Measurements from ENCODE around the gene FOSL1.

DNA sequence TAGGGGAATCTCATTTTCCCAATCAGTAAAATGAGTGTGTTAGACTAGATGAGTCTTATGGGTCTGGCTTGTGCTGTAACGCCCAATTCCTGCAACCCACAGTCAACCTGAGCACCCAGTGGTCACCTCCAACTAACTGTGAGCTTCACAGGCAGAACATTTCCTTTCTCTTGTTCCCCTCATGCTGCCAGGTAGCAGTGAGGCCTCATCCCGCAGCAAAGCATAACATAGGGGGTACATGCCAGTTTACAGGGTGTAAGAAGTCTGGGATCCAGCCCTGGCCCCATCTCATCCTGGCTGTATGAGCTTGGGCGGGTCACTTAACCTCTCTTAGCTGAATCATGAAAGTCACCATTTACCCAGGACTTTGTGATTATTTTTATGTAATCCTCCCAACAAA lies 31.3 kb downstream of the FOSL1 start:
- TF ChIP-seq, protein P1, sequence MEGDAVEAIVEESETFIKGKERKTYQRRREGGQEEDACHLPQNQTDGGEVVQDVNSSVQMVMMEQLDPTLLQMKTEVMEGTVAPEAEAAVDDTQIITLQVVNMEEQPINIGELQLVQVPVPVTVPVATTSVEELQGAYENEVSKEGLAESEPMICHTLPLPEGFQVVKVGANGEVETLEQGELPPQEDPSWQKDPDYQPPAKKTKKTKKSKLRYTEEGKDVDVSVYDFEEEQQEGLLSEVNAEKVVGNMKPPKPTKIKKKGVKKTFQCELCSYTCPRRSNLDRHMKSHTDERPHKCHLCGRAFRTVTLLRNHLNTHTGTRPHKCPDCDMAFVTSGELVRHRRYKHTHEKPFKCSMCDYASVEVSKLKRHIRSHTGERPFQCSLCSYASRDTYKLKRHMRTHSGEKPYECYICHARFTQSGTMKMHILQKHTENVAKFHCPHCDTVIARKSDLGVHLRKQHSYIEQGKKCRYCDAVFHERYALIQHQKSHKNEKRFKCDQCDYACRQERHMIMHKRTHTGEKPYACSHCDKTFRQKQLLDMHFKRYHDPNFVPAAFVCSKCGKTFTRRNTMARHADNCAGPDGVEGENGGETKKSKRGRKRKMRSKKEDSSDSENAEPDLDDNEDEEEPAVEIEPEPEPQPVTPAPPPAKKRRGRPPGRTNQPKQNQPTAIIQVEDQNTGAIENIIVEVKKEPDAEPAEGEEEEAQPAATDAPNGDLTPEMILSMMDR (IDR thresholded peaks at IDR 0.05; ENCODE audit: low read depth, low read length): no peak
- TF ChIP-seq POLR2A (IDR thresholded peaks at IDR 0.05; ENCODE audit: extremely low read depth, insufficient read length) (no peak), MYC (IDR thresholded peaks at IDR 0.05; ENCODE audit: low read depth, low read length) (no peak)
- TF ChIP-seq, protein P2, sequence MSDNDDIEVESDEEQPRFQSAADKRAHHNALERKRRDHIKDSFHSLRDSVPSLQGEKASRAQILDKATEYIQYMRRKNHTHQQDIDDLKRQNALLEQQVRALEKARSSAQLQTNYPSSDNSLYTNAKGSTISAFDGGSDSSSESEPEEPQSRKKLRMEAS (IDR thresholded peaks at IDR 0.05; ENCODE audit: low read depth, low read length): no peak
